GM19328 (cell line): ENCODE results near the gene FGFBP2.

ENCODE experiments used
- ATAC-seq: cut with Tn5 transposase; IDR thresholded peaks from one replicate; pipeline ENCODE4 v1.9.1; 2021; ENCODE audit warnings: mild to moderate bottlenecking, moderate library complexity; ENCODE audit not compliant: unreplicated experiment

Gene FGFBP2, protein sequence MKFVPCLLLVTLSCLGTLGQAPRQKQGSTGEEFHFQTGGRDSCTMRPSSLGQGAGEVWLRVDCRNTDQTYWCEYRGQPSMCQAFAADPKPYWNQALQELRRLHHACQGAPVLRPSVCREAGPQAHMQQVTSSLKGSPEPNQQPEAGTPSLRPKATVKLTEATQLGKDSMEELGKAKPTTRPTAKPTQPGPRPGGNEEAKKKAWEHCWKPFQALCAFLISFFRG

DNA sequence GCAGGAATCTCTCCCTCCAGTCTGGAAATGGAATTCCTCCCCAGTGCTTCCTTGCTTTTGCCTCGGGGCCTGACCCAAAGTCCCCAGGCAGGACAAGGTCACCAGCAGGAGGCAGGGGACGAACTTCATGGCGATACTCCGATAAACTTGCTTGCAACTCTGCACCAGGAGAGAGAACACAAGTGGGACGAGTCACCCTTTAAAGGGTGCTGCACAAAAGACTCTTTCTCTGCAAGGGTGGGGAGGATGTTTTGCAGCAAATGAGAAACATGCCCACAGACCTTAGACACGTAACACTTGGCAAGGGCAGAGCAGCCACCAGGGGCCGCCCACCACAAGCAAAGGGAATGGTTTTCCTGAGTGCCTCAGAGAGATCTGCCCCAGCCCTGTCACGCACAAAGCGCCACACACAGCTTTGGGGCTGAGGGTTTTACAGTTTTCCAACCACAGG, at the start of gene FGFBP2:
TSS of gene FGFBP2 (minus strand) at position 175 of the 451 bp plus-strand sequence. CDS start at position 129, 46 bp downstream.
- peak; percentile 70 for ATAC-seq

DNA sequence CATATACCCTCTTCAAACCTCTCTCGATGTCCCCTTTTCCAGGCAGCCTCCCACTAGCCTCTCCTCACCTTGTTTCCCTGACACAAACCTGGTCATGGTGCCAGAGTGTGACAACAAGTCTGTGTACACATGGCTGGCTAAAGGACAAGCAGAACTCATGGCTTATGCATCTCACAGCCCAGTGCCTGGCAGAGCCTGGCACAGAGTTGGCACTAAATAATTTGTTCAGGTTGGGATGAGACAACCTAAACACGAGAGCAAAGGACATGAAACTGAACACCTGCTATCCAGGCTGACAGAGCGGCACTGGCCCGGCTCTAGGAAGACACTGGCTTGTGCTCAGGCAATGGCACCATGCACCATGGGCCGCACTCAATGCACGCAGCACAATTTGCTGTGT, 48.2 kb upstream of the FGFBP2 start:
- ATAC-seq: no peak

DNA sequence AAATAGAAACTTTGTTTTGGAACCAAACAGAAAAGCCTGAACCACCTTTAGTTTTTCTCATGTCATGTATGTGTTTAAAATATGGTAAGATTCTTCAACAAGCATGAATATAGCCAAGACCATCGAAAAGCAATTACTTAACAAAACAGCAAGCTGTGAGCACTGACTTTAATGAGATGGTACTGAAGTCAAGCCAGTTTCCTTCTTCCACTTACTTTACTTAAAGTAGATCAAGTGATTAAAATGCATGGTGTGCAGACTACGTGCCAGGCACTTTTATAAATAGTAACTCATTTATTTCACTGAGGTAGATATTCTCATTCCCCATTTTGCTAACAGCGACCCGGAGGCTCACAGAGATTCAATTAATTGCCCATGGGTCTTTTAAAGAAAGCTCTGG, 46.2 kb upstream of the FGFBP2 start:
- ATAC-seq: no peak

DNA sequence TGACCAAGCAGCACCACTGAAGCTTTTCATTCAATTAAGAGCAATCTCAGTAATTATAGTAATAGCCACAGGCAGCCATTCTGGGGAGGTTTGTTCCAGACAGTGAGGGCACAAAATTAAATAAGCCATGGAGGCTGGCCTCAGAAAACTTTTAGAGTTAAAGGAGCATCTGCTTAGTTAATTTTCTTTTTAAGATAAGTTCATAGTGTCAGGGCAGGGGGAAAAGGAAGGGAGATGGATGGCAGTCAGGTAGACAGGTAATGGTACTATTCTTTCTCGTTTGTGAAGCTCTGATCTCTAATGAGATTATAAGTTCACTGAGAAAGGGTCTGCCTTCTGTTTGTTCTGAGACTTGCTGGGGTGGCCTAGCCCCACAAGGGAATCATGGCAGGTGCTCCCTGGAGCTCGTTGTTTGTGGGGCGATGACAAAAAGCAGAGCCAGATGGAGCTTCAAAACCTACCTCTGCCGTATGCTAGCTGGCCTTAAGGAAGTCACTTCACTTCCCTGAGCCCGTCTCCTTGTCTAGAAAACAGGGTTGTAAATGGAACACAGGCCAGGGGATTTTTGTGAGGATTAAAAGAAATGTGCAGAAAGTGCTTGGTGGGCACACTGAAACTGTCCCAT, 44.6 kb upstream of the FGFBP2 start:
- no peak for ATAC-seq

DNA sequence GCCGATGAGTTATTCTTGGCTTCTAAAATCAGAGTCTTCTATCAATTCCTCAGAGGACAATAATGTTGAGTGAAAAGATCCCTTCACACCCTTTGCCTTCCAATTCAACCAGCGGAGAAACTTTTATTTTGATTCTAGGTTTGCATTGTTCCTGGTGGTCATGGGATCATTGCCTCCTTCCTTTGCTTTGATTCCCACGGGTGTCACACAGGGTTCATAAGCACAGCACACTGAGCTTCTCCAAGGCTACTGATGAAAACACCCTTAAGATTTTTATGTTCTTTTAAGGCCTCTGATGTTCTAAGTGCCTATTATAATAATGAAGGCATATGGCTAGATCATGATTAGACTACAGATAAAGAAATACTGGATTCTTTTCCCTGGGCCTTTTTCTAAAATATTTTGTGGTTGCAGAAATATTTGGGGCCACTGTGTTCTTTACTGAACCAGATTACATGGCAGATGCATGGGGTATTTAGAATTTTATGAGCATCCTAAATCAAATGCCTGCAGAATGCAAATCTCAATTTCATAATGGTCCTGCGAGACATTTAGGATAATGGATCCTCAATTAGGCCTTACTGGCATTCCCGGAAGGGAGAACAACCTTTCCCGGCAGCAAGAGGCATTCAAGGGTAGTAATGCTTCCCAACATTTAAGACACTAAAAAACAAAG, 43.9 kb upstream of the FGFBP2 start:
- no peak for ATAC-seq

DNA sequence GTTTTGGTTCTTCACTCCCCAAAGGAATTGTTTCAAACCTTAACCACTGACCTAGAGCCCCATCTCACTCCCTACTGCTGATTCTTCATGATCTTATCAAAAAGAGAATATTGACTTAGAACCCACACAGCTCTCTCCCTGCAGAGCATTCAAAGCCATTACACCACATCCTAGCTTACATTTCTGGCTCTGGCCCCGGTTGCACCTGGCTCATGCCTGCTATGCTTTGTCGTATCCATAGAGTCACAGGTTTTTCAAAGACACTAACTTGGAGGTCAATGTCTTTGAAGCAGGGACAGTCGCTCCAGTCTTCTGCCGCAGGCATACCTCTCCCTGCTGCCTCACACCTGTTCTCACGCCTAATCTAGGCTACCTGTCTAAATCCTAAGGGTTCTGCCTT, 42.7 kb upstream of the FGFBP2 start:
- ATAC-seq: no peak

DNA sequence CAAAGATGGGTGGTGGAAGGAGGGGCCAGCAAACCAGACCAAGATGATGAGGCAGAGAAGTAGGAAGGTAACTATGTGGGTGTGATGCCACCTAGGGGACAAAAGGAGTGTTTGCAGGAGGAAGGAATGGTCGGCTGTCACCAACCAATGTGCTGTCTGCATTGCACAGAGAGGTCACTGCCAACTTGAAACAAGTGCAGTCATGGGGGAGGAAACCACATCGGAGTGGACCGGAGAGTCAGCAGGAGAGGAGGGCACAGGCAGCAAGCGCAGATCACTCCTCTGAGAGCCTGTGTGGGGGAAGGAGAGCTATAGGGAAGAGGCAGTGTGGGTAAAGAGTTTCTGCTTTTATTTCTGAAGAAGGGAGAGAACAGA, 38.5 kb upstream of the FGFBP2 start:
- ATAC-seq: peak; percentile 91

DNA sequence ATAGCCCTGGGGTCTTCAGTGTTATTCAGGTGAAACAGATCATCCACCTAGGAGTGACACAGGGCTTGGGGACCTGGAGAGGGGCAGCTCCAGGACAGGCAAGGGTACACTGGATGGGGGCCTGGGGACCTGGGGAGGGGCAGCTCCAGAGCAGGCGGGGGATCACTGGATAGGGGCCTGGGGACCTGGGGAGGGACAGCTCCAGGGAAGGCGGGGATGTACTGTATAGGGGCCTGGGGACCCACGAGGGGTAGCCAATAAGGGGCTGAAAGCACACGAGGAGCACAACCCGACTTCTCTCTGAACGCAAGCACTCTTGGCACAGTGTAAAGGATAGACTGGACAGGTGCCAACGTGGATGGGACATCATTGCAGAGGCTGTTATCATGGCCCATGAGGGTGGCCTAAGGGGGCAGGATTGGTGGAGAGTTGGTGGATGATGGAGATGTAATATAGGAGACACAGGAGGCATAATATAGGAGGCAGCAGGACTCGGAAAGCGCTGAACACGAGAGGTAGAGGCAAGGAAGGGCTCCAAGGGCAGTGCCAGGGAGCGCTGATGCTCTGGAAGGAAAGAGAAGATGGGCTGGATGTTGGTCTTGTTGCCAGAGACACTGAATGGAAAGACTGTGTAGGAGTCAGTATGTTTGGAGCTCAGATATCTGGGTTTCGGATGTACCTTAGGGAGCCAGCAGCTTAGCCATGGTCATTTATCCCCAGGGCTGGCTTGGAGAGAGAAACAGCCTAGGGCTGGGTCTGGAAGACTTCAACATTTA, 37.9 kb upstream of the FGFBP2 start:
- ATAC-seq: no peak

DNA sequence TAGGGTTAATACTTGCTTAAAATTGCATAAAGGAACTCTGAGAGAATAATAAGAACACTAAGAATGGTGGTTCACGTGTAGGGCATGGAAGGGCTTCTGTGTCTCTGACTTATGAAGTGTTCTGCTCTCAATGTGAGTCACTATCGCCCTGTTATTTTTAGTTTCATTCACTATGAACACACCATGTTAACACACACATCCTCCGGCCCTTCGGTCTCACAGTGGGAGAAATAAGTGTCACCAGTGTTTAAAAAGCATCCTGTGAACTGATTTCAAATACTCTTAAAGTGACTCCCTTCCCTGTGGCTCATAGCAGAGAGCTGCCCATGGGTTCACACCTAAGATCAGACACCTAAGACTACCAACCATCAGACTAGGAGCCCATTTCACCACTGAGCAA, 33.8 kb upstream of the FGFBP2 start:
- ATAC-seq: no peak

DNA sequence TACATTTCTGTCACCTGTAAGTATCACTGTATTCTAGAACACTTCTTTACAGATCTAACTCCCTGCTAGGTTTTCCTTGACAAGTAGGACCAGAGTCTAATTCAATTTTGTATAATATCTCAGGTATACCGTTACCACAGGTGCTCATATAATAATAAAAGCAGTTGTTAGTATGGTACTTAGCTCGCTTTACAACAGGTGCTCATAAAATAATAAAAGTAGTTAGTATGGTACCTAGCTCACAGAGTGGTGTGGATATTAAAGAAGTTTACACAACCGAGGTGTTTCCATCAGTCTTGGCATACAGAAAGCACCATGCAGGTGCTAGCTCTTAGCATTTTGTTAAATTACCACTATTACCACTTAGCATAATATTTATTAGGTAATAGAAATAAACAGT, 32.9 kb upstream of the FGFBP2 start:
- ATAC-seq: no peak

DNA sequence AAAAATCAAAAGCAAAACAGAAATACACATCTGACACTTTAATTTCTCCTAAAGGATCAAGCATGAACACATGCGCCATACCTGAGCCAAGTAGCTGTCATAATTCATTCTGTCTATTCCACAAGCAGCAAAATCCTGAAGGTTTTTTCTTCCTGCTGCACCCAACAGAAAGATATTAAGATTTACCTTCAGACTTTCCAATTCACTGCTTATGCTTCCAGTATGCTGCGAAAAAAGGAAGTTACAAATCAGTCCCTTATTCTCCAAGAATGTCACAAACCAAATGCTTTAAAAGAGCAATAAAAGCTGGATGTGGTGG, 29.2 kb upstream of the FGFBP2 start:
- ATAC-seq: no peak

DNA sequence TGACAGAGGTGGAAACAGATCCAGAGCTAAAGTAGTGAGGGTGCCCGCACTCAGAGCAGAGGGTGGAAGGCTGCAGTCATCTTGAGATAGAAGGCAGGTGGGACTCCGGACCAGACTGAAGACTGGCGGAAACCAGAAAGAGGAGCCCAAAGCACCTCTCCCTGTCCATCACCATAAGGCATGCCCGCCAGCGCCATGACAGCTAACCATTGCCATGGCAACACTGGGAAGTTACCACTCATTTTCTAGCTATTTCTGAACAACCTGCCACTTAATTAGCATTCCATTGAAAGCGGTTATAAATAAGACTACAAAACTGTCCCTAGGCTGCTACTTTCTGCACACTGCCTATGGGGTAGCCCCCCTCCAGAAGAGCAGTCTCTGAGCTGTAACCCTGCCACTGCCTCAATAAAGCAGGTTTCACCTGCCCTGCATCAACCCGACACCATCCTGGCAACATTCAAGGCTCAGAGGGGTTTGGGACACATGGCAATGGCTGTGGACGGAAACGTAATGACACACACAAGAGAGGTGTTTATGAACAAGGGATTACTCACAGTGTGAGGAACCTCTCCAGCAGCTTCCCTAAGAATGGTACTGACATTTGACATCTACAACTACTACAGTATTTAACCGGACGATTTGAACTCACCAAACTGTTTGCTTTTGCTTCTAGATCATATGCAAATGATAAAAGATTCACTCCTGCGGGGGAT, 27.8 kb upstream of the FGFBP2 start:
- no peak for ATAC-seq

DNA sequence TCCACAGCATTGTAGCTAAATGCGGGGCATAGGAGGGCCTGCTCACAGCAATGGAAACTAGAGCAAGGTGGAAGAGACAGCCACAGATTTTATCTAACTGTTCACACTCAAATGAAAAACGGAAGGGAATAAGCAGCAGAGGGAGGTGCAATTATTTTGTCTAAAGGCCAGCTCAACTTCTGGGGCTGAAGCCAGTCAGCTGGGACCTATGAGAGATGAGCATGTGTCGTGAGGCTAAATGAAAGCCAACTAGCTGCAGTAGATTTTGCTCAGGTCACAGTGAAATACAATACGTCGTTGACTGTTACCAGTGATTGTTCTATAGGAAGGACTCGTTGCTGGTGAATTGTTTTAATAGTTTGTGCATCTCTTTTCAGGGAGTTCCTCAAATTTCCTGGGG, 26.4 kb upstream of the FGFBP2 start:
- ATAC-seq: no peak

DNA sequence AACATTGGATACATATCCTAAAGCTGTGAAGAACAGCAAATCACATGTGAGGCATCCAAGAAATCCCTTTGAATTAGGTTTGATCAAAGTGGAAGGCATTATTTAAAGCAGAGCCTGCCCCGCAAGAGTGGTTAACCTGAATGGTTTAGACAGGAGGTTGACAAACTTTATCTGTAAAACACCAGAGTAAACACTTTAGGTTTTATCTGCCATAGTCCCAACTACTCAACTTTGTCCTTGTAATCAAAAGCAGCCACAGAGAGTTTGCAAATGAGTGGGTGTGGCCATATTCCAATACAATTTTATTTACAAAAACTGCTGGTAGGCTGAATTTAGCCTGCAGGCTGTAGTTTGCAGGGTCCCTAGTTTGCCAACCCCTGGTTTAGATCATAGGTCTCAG, 25.2 kb upstream of the FGFBP2 start:
- ATAC-seq: no peak

DNA sequence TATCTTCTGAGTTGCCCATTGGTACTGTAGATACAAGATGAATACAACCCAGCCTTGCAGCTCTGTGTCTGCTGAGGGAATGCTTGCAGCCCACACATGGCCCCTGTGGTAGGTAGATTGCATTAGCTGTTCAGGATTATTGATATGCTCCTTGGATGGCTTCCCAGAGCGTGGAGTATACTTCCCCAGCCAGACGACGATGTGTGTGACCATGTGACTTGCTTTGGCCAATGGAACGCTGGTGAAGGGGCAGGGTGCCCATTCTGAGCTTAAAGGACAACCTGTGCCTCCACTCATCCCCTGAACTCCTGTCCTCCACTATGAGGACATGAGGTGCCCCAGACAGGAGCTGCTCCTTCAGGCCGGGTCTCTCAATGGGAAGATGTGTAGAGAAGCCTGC, 23.9 kb upstream of the FGFBP2 start:
- ATAC-seq: no peak

DNA sequence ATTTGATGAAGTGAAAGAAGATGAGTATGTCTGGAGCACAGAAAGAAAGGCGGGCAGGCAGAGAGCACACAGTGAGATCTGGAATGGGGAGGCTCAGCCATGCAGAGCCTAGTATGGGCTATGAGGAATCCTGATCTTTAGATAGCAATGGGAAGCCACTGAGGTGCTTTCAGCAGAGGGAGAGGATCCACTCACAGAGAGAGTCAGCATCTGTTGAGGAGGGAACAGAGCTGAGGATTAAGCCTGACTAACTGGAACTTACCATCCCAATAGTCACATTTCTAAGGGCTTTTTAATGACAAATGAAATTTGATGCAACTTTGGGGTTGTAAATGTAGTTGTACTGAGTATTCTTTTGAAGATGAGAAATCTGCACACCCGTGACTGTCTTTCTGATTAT, 20.6 kb upstream of the FGFBP2 start:
- ATAC-seq: no peak

DNA sequence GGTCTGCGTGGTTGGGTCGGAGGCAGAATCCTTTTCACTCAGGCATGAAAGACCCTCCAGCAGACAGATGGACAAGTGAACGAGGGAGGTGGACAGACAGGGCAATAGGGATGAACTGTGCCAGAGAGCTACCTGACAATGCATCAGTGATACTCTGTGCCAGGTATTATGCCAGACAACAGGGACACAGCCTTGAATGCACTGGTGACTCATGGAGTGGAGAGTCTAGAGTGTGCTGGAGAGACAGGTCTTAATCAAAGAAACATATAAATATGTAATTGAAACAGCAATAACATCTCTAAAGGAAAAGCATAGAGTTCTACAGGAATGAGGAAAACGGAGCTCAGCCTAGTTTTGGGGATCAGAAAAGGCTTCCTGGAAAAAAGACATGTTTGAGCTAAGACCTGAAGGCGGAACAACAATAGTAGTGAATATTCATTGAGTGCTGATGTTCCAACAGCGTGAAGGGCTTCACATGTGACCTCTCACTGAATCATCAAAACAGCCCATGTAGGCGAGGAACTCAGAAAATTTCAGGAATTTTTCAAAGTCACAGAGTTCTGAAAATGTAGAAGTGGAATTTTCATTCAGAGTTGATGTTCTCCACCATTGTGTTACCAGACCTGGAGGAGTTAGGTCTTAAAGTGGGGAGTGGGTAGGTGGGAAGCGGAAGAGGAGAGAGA, 20.0 kb upstream of the FGFBP2 start:
- no peak for ATAC-seq

DNA sequence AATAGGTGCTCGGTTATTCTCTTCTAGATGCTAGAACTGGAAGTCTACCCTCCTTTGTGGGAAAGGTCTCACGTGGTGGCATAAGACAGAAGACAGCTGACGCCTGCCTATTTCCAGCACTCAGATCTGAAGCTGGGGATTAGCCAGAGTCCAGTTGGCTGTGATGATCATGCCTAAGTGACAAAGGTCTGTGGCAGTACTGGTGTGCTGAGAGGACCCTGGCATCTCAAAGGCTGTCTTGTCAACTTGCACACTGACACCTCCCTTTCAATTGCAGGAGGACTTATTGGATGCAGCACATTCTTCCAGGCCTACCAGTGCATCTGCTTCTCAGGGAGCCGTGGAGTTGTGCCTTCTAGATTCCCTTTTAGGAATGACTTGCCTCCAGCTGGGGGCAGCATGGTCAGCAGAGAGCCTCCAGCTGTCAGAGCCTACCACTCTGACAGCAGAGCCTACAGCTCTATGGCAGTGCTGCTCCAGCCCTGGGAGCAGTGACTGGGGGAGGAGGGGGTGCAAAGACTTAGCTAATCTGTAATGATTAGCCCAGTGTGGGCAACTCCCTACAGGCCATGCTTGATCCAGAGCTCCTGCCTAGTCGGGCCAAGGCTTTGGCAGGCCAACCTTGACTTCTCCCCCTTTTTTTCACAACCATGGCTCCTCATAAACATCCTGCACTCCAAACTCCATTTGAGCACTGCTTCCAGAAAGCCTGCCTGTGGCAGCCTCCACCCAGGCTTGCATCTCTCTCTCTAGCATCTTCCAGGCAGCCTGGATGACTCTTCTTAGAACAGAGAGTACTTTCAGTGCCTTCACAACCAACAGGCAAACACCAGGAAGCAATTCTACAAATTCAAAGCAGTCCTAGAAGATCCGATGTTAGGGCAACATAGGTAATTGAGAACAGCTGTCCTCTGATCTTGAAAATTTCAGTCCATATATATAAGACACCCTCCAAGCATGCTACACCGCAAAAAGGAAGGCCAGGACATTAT, 13.8 kb upstream of the FGFBP2 start:
- ATAC-seq: no peak

DNA sequence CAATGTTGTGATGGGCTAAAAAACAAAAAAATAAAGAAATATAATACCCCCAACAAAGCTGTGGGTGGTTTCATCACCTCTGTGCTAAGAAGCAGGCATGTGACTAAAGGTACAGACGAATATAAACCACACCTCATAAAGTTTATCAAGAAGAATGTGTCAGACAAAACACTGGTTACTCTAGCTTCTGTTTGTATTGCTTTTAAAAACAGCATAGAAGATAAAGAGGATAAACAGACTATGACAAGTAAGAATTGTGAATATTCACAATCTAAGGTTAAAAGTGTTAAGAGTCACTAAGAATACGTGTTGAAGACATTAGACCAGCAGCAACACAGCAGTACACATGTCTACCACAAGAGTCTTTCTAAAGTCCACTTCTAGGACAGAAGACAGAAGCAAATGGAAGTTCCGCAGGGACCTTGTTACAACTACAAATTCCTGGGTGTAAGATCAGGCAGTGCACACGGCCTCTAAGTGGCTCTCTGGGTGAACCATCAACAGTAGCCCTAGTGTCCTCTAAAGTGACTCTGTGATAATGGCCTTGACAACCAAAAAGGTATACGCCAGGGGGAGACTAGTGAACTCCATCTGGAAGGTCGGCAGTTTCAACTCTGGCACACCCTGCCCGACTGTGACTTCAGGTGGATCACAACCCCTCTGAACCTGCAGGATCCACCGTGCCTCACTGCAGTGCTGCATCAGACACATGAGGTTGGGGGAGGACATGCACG, 8.3 kb upstream of the FGFBP2 start:
- no peak for ATAC-seq
